Liver (tissue), 9 donors: ENCODE results near the gene LRRC7. TPM values are rescaled to one million over a fixed set of nuclear protein-coding genes. Genes with fewer than 3 reads are reported as not detected.

Experiments
- DNase-seq: peaks from one replicate; pipeline ENCODE4 v3.0.0-alpha.2; 2017; ENCODE audit warnings: low spot score
- H3K27ac ChIP-seq, 2 donors: one replicate each; pipeline ENCODE4 v1.7.0; 2013; ENCODE audit warnings: inconsistent platforms in 2 of 2, low read length in 2 of 2, control low read depth in 1 of 2, low read depth in 1 of 2, mild to moderate bottlenecking in 1 of 2
- H3K27me3 ChIP-seq, 4 donors: one replicate each; pipeline versions ENCODE4 v1.6.1 to v1.7.0; 2013; ENCODE audit warnings: low read length in 3 of 4, inconsistent platforms in 1 of 4, mild to moderate bottlenecking in 1 of 4, moderate library complexity in 1 of 4; ENCODE audit not compliant: control insufficient read depth in 4 of 4, insufficient read depth in 4 of 4
- H3K36me3 ChIP-seq, 4 donors: one replicate each; pipeline versions ENCODE4 v1.6.1 to v1.7.0; 2013; ENCODE audit warnings: low read length in 3 of 4, mild to moderate bottlenecking in 3 of 4, low read depth in 1 of 4, moderate library complexity in 1 of 4; ENCODE audit not compliant: control insufficient read depth in 4 of 4, insufficient read depth in 3 of 4
- H3K4me1 ChIP-seq, 4 donors: one replicate each; pipeline versions ENCODE4 v1.6.1 to v1.7.0; 2013; ENCODE audit warnings: low read length in 3 of 4, mild to moderate bottlenecking in 3 of 4, moderate library complexity in 1 of 4; ENCODE audit not compliant: control insufficient read depth in 4 of 4, insufficient read depth in 4 of 4
- H3K4me3 ChIP-seq, 3 donors: one replicate each; pipeline versions ENCODE4 v1.6.1 to v1.7.0; 2013; ENCODE audit warnings: low read length in 3 of 3, control low read depth in 1 of 3, low read depth in 1 of 3, mild to moderate bottlenecking in 1 of 3
- H3K9ac ChIP-seq, 2 donors: one replicate each; pipeline ENCODE4 v1.7.0; 2013; ENCODE audit warnings: low read length in 2 of 2, mild to moderate bottlenecking in 2 of 2, moderate library complexity in 2 of 2, control low read depth in 1 of 2, low read depth in 1 of 2
- H3K9me3 ChIP-seq, 4 donors: one replicate each; pipeline versions ENCODE4 v1.6.1 to v1.7.0; 2013; ENCODE audit warnings: low read length in 3 of 4; ENCODE audit not compliant: control insufficient read depth in 4 of 4
- ATF3 ChIP-seq: IDR thresholded peaks from 2 replicates; pipeline ENCODE4 v1.6.1; 2016; ENCODE audit warnings: antibody characterized with exemption
- CTCF ChIP-seq: fragments of 150-350 bp; IDR thresholded peaks from 2 replicates; pipeline ENCODE4 v1.5.1; 2017; ENCODE audit warnings: improper control_type of control experiment, low read depth, low read length; ENCODE audit not compliant: missing input control
- EGR1 ChIP-seq, 2 donors: IDR thresholded peaks; 2 replicates each; pipeline ENCODE4 v1.6.1; 2016 to 2018; ENCODE audit warnings: antibody characterized with exemption in 2 of 2, low read depth in 2 of 2
- FOXA1 ChIP-seq: IDR thresholded peaks from 2 replicates; pipeline ENCODE4 v1.6.1; 2016; ENCODE audit warnings: antibody characterized with exemption
- FOXA2 ChIP-seq: IDR thresholded peaks from 2 replicates; pipeline ENCODE4 v1.6.1; 2016; ENCODE audit warnings: antibody characterized with exemption
- GABPA ChIP-seq, 2 donors: IDR thresholded peaks in 1 of 2; conservative IDR thresholded peaks in 1 of 2; 2 replicates each; pipeline ENCODE4 v1.6.1; 2016; ENCODE audit warnings: antibody characterized with exemption in 2 of 2, mild to moderate bottlenecking in 1 of 2, moderate library complexity in 1 of 2
- HNF4A ChIP-seq, 2 donors: conservative IDR thresholded peaks; 2 replicates each; pipeline ENCODE4 v1.6.1; 2016; ENCODE audit warnings: antibody characterized with exemption in 2 of 2, mild to moderate bottlenecking in 2 of 2
- JUND ChIP-seq, 2 donors: IDR thresholded peaks; 2 replicates each; pipeline ENCODE4 v1.6.1; 2016; ENCODE audit warnings: antibody characterized with exemption in 2 of 2
- NR2F2 ChIP-seq: IDR thresholded peaks from 2 replicates; pipeline ENCODE4 v1.6.1; 2016; ENCODE audit warnings: antibody characterized with exemption
- RAD21 ChIP-seq, 2 donors: IDR thresholded peaks; 2 replicates each; pipeline ENCODE4 v1.6.1; 2016; ENCODE audit warnings: antibody characterized with exemption in 2 of 2, mild to moderate bottlenecking in 2 of 2
- REST ChIP-seq: IDR thresholded peaks from 2 replicates; pipeline ENCODE4 v1.6.1; 2016; ENCODE audit warnings: antibody characterized with exemption, mild to moderate bottlenecking
- RXRA ChIP-seq, 2 donors: IDR thresholded peaks; 2 replicates each; pipeline ENCODE4 v1.6.1; 2017 to 2018; ENCODE audit warnings: antibody characterized with exemption in 2 of 2, mild to moderate bottlenecking in 1 of 2
- SP1 ChIP-seq: IDR thresholded peaks from 2 replicates; pipeline ENCODE4 v1.6.1; 2018; ENCODE audit warnings: antibody characterized with exemption, mild to moderate bottlenecking
- TAF1 ChIP-seq: conservative IDR thresholded peaks from 2 replicates; pipeline ENCODE4 v1.6.1; 2016; ENCODE audit warnings: antibody characterized with exemption, mild to moderate bottlenecking
- YY1 ChIP-seq: IDR thresholded peaks from 2 replicates; pipeline ENCODE4 v1.6.1; 2016; ENCODE audit warnings: antibody characterized with exemption, mild to moderate bottlenecking
- ZBTB33 ChIP-seq: IDR thresholded peaks from 2 replicates; pipeline ENCODE4 v1.6.1; 2016; ENCODE audit warnings: antibody characterized with exemption
- WGBS: extraction: QIAGEN DNeasy Blood & Tissue Kit; methylation state at CpG from one replicate; pipeline ENCODE4 v1.1.7; 2013; 5-methylcytosine and 5-hydroxymethylcytosine counted together
- polyA plus RNA-seq, 2 donors: library from polyadenylated mRNA; stranded (reverse) in 1 of 2; unstranded in 1 of 2; fragments of 200-250 nt in 1 of 2; fragments of >200 nt in 1 of 2; fragmentation: Nextera tagmentation in 1 of 2; extraction: Ambion mirVana in 1 of 2; gene quantifications; one replicate each; pipeline versions ENCODE4 v1.2.1 to v1.2.3, GENCODE V29; 2013 to 2015
- total RNA-seq, 2 donors: library from RNA; depleted of rRNA; stranded (reverse); fragments of >200 nt; gene quantifications; one replicate each; pipeline ENCODE4 v1.2.3, GENCODE V29; 2014
- donor health status: healthy.
- donor health status: healthy.
- donor health status: healthy.
- donor health status: healthy.
- donor health status: healthy.

Gene LRRC7
- total and polyA plus RNA-seq, 4 donors, result 0.08 to 1.1 (median 0.67) TPM

GRCh38 chr1:69551476-69552324, 16.0 kb upstream of the LRRC7 start:
- no peaks in the 10 kb centered on the region for H3K9me3 ChIP-seq
- no peak for DNase-seq
- no peak overlapping the region for H3K9ac ChIP-seq
- TF ChIP-seq REST, result no peak
- TF ChIP-seq SP1, result no peak
- TF ChIP-seq CTCF, result no peak
- no peak for TF ChIP-seq ZBTB33
- no peak for TF ChIP-seq RXRA (IDR thresholded peaks at IDR 0.05)
- TF ChIP-seq JUND (IDR thresholded peaks at IDR 0.05), result no peak
- TF ChIP-seq FOXA1, result no peak
- no peak for TF ChIP-seq YY1
- TF ChIP-seq ATF3, result no peak
- no peak for TF ChIP-seq GABPA (IDR thresholded peaks at IDR 0.05 in 1 of 2, conservative IDR thresholded peaks at IDR 0.05 in 1 of 2)
- TF ChIP-seq NR2F2, result no peak
- TF ChIP-seq HNF4A (conservative IDR thresholded peaks at IDR 0.05), result no peak
- H3K4me1 ChIP-seq, result no peaks in the 10 kb centered on the region
- WGBS, result 79% methylated on average over 8 of the region's 8 CpGs
- H3K36me3 ChIP-seq, result no peaks in the 10 kb centered on the region
- H3K4me3 ChIP-seq, result no peak overlapping the region
- no peaks in the 10 kb centered on the region for H3K27me3 ChIP-seq
- no peak overlapping the region for H3K27ac ChIP-seq

- Histone ChIP-seq H3K27ac (no peak overlapping the region), H3K9ac (no peak overlapping the region), H3K4me1 (no peaks in the 10 kb centered on the region), H3K36me3 (no peaks in the 10 kb centered on the region), H3K9me3 (no peaks in the 10 kb centered on the region), H3K27me3 (no peaks in the 10 kb centered on the region), H3K4me3 (no peak overlapping the region)
- WGBS, result 66% methylated on average over 1 of the region's 1 CpG
- no peak for DNase-seq
- TF ChIP-seq TAF1 (no peak), RAD21 (IDR thresholded peaks at IDR 0.05) (no peak), SP1 (no peak), FOXA1 (no peak), EGR1 (IDR thresholded peaks at IDR 0.05; ENCODE audit: low read depth in 2 of 2) (no peak), FOXA2 (no peak), CTCF (no peak), JUND (IDR thresholded peaks at IDR 0.05) (no peak), GABPA (IDR thresholded peaks at IDR 0.05 in 1 of 2, conservative IDR thresholded peaks at IDR 0.05 in 1 of 2) (no peak), ATF3 (no peak), REST (no peak)
Measured at GRCh38 chr1:69553726-69554125, 14.0 kb upstream of the LRRC7 start.
